ENCODE measurements around the gene CAMK2A. TPM values are rescaled to one million over a fixed set of nuclear protein-coding genes. Genes with fewer than 3 reads are reported as not detected.

CAMK2A gene
- total RNA-seq, 4 donors from 2014 or later = 0.32 to 0.82 TPM; not detected in 2

GRCh38 chr5:150263801-150264621 lies 25.6 kb downstream of the CAMK2A start:
- intact Hi-C loops (cut with DNase I; ENCODE audit: low total_unique reads) (no loop called here), in situ Hi-C loops (cut with MboI; ENCODE audit: low pct_ligation_motif_present in 1 of 4, low pct_unique_long_range_greater_than_20kb in 1 of 4, low sequenced_read_pairs in 3 of 4) (loop anchor here in 1 of 4 donors (25.0 kb wide), 1 partner anchor 173 kb away; the partner anchor contains the start of gene RPS14)
- Histone ChIP-seq H3K4me1 (peaks cover 0 to 7% (median 0%) of the 10 kb centered on the region in 4 donors), H3K9me3 (no peaks in the 10 kb centered on the region), H3K27ac (no peak overlapping the region), H3K27me3 (no peaks in the 10 kb centered on the region), H3K36me3 (no peaks in the 10 kb centered on the region), H3K4me3 (no peak overlapping the region)
- 63% methylated on average over 10 of the region's 11 CpGs; no CpG with 5 or more reads in 1 of the 2 donors for whole genome bisulfite sequencing, 2 donors (ENCODE audit: low coverage in 1 of 2)
- no peak for TF ChIP-seq POLR2AphosphoS5 (IDR thresholded peaks at IDR 0.05)
- no peak for TF ChIP-seq POLR2A (IDR thresholded peaks at IDR 0.05)
- no peak for TF ChIP-seq CTCF (IDR thresholded peaks at IDR 0.05)
- TF ChIP-seq EP300 (IDR thresholded peaks at IDR 0.05; ENCODE audit: low read depth) = no peak
- DNase-seq = no peak

GRCh38 chr5:150263375-150263775 lies 26.2 kb downstream of the CAMK2A start:
- Histone ChIP-seq H3K9me3 (no peaks in the 10 kb centered on the region), H3K4me3 (no peak overlapping the region), H3K4me1 (peaks cover 0 to 7% (median 0%) of the 10 kb centered on the region in 4 donors), H3K27me3 (no peaks in the 10 kb centered on the region), H3K36me3 (no peaks in the 10 kb centered on the region), H3K27ac (no peak overlapping the region)
- WGBS, 2 donors (ENCODE audit: low coverage in 1 of 2) = 79 to 81% methylated on average over 2 to 5 of the region's 5 CpGs
- TF ChIP-seq EP300 (IDR thresholded peaks at IDR 0.05; ENCODE audit: low read depth) = no peak
- TF ChIP-seq CTCF (IDR thresholded peaks at IDR 0.05) = no peak
- no peak for TF ChIP-seq POLR2A (IDR thresholded peaks at IDR 0.05)
- TF ChIP-seq POLR2AphosphoS5 (IDR thresholded peaks at IDR 0.05) = no peak
- intact Hi-C loops (cut with DNase I; ENCODE audit: low total_unique reads) = no loop called here
- no peak for DNase-seq
- in situ Hi-C loops (cut with MboI; ENCODE audit: low pct_ligation_motif_present in 1 of 4, low pct_unique_long_range_greater_than_20kb in 1 of 4, low sequenced_read_pairs in 3 of 4) = loop anchor here in 1 of 4 donors (25.0 kb wide), 1 partner anchor 174 kb away; the partner anchor contains the start of gene RPS14

- Histone ChIP-seq H3K27ac (no peak overlapping the region), H3K36me3 (no peaks in the 10 kb centered on the region), H3K9me3 (no peaks in the 10 kb centered on the region), H3K4me1 (peaks cover 0 to 7% (median 0%) of the 10 kb centered on the region in 4 donors), H3K27me3 (no peaks in the 10 kb centered on the region), H3K4me3 (no peak overlapping the region)
- DNase-seq = no peak
- 75 to 86% methylated on average over 2 to 7 of the region's 7 CpGs for WGBS, 2 donors (ENCODE audit: low coverage in 1 of 2)
- TF ChIP-seq CTCF (IDR thresholded peaks at IDR 0.05) (no peak), POLR2AphosphoS5 (IDR thresholded peaks at IDR 0.05) (no peak), POLR2A (IDR thresholded peaks at IDR 0.05) (no peak), EP300 (IDR thresholded peaks at IDR 0.05; ENCODE audit: low read depth) (no peak)
- in situ Hi-C loops (cut with MboI; ENCODE audit: low pct_ligation_motif_present in 1 of 4, low pct_unique_long_range_greater_than_20kb in 1 of 4, low sequenced_read_pairs in 3 of 4) = loop anchor here in 1 of 4 donors (25.0 kb wide), 1 partner anchor 175 kb away; the partner anchor contains the start of gene RPS14
- intact Hi-C loops (cut with DNase I; ENCODE audit: low total_unique reads) = no loop called here
Observed at GRCh38 chr5:150262502-150262901, 27.1 kb downstream of the CAMK2A start.

- no peak for TF ChIP-seq POLR2AphosphoS5 (IDR thresholded peaks at IDR 0.05)
- no peak for TF ChIP-seq CTCF (IDR thresholded peaks at IDR 0.05)
- TF ChIP-seq POLR2A (IDR thresholded peaks at IDR 0.05) = no peak
- TF ChIP-seq EP300 (IDR thresholded peaks at IDR 0.05; ENCODE audit: low read depth) = no peak
- 49% methylated on average over 8 of the region's 8 CpGs; no CpG with 5 or more reads in 1 of the 2 donors for WGBS, 2 donors (ENCODE audit: low coverage in 1 of 2)
- Histone ChIP-seq H3K27ac (no peak overlapping the region), H3K4me1 (peaks cover 0 to 7% (median 0%) of the 10 kb centered on the region in 4 donors), H3K27me3 (no peaks in the 10 kb centered on the region), H3K9me3 (no peaks in the 10 kb centered on the region), H3K36me3 (no peaks in the 10 kb centered on the region), H3K4me3 (no peak overlapping the region)
- in situ Hi-C loops (cut with MboI; ENCODE audit: low pct_ligation_motif_present in 1 of 4, low pct_unique_long_range_greater_than_20kb in 1 of 4, low sequenced_read_pairs in 3 of 4) (loop anchor here in 1 of 4 donors (25.0 kb wide), 1 partner anchor 176 kb away; the partner anchor contains the start of gene RPS14), intact Hi-C loops (cut with DNase I; ENCODE audit: low total_unique reads) (no loop called here)
- DNase-seq = no peak
Observed at GRCh38 chr5:150261231-150261630, 28.3 kb downstream of the CAMK2A start.

Measured in transverse colon (tissue), 4 donors.